Mononuclear cell (primary cell): ENCODE results near the gene PLTP. TPM values are rescaled to one million over a fixed set of nuclear protein-coding genes. Genes with fewer than 3 reads are reported as not detected.

Experiments used
- H3K27me3 ChIP-seq: 2 replicates; pipeline ENCODE4 v1.6.0; 2011; ENCODE audit warnings: low read length, control low read depth; ENCODE audit not compliant: insufficient read depth
- H3K4me1 ChIP-seq: 2 replicates; pipeline ENCODE4 v1.5.1; 2011; ENCODE audit warnings: mild to moderate bottlenecking, low read length, control low read depth; ENCODE audit not compliant: insufficient read depth
- H3K4me3 ChIP-seq: 2 replicates; pipeline ENCODE4 v1.5.1; 2011; ENCODE audit warnings: mild to moderate bottlenecking, low read length, moderate library complexity
- H3K9me3 ChIP-seq: 2 replicates; pipeline ENCODE4 v1.5.1; 2011; ENCODE audit warnings: low read depth, mild to moderate bottlenecking, control low read depth, low read length
- total RNA-seq: library from RNA; depleted of rRNA; stranded (reverse); fragments of >200 nt; gene quantifications from one replicate; pipeline ENCODE4 v1.2.3, GENCODE V29; 2012

PLTP gene
- total RNA-seq, 1 donor, result 1.4 TPM

- Histone ChIP-seq H3K4me3 (no peak overlapping the region), H3K9me3 (no peaks in the 10 kb centered on the region), H3K27me3 (no peaks in the 10 kb centered on the region), H3K4me1 (peaks cover 13% of the 10 kb centered on the region)
These were observed 14.3 kb downstream of the PLTP start for GRCh38 chr20:45897692-45898091.

DNA sequence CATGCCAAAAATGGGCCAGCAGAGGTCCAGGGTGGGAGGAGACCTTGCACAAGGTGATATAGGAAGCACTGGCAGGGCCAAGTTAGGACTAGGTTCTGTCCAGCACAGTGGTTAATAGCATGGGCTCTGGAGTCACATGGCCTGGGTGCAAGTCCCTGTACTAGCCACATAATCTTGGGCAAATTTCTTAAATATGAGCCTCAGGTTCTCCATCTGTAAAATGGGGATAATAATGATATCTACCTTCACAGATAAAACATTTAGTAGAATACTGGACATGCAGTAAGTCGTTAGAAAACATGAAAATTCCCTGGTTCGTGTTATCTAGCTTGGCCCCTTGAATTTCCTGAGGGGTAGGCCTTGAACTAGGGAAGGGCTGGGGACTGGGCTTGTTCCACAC, 14.7 kb downstream of the PLTP start:
- Histone ChIP-seq H3K4me3 (no peak overlapping the region), H3K27me3 (no peaks in the 10 kb centered on the region), H3K9me3 (no peaks in the 10 kb centered on the region), H3K4me1 (peaks cover 17% of the 10 kb centered on the region)

DNA sequence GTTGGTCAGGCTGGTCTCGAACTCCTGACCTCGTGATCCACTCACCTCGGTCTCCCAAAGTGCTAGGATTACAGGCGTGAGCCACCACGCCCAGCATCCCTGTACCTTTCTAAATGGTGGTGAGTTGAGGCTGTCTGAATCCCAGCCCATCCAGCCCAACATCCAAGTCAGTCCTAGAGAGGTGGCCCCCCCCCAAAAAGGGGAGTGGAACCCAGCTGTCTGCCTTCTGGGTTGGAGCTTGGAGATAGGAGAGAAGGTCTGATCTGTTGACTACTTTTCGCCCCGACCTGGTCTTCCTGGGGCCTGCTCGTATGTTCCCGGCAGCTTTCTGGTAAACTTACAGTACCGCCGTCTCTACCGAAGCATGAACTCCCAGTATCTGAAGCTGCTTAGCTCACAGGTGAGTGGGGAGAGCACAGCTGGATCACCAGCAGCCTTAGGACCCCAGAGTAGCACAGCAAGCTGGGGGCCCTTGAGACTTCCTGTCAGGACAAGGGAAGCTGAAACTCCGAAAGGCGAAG, 15.3 kb downstream of the PLTP start:
- H3K4me3 ChIP-seq, result no peak overlapping the region
- H3K4me1 ChIP-seq, result peaks cover 23% of the 10 kb centered on the region
- no peaks in the 10 kb centered on the region for H3K9me3 ChIP-seq
- H3K27me3 ChIP-seq, result no peaks in the 10 kb centered on the region

- peaks cover 37% of the 10 kb centered on the region for H3K4me1 ChIP-seq
- H3K4me3 ChIP-seq, result no peak overlapping the region
- no peaks in the 10 kb centered on the region for H3K9me3 ChIP-seq
- H3K27me3 ChIP-seq, result no peaks in the 10 kb centered on the region
These were observed 17.2 kb downstream of the PLTP start for GRCh38 chr20:45894797-45895196.

DNA sequence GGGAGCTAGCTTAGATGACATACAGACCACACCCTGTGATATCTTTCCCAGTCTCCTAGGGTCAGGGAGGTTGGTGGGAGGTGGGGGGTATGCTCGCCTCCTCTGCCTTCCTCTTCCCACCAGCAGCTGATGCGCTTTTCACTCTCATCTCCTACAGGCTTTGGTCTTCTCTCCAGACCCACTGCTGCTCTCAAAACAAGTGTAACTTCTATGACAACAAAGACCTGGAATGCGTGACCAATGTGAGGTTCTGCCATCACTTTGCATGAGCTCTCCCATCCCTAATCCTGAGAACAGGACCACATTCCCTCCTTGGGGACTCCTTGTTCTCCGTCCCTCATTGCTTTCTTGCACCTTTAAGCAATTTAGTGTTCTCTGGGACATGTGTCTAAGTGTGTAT, 18.1 kb downstream of the PLTP start:
- H3K4me1 ChIP-seq, result peaks cover 37% of the 10 kb centered on the region
- no peak overlapping the region for H3K4me3 ChIP-seq
- no peaks in the 10 kb centered on the region for H3K9me3 ChIP-seq
- H3K27me3 ChIP-seq, result no peaks in the 10 kb centered on the region

DNA sequence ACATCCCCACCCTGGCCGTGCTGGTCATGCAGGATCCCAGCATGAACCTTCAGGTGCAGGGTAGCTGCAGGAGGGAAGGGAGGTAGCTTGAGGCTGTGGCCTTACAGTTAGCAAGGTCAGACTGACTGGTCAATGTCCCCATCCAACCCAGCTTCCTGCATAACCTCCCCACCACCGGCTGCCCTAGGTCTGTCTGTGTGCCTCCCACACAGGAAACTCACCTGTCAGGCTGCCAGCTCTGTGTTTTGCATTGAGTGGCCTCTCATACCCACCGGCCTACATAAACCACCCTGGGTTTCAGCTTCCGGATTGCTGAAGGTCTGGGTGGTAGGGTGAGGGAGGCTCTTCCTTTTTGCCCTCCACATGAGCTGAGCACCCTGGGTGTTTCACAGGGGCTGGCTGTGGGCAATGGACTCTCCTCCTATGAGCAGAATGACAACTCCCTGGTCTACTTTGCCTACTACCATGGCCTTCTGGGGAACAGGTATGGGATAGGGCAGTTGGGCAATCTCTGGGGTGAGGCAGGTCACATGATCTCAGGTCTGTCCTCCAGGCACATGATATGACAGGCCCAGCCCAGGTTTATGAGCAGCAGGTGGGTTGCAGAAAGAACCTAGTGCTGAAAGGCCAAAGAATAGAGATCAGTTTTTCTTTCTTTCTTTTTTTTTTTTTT, 19.0 kb downstream of the PLTP start:
- Histone ChIP-seq H3K9me3 (no peaks in the 10 kb centered on the region), H3K4me3 (no peak overlapping the region), H3K4me1 (peaks cover 37% of the 10 kb centered on the region), H3K27me3 (no peaks in the 10 kb centered on the region)

GRCh38 chr20:45892049-45892825, 19.7 kb downstream of the PLTP start:
- Histone ChIP-seq H3K4me1 (peaks cover 37% of the 10 kb centered on the region), H3K27me3 (no peaks in the 10 kb centered on the region), H3K4me3 (peak overlapping the region; percentile 71), H3K9me3 (no peaks in the 10 kb centered on the region)

GRCh38 chr20:45890985-45891983, 20.7 kb downstream of the PLTP start, which contains the start of the genes CTSA and NEURL2:
Gene CTSA, plus strand, starts transcription at chr20:45891335. Its CDS starts 234 bp downstream, at chr20:45891569.
Gene NEURL2, minus strand, starts transcription at chr20:45891208. Its CDS starts 217 bp downstream, at chr20:45890991.
- Histone ChIP-seq H3K9me3 (no peaks in the 10 kb centered on the region), H3K27me3 (no peaks in the 10 kb centered on the region), H3K4me3 (peak within 1 kb of the TSS; percentile 71), H3K4me1 (peaks cover 37% of the 10 kb centered on the region)

DNA sequence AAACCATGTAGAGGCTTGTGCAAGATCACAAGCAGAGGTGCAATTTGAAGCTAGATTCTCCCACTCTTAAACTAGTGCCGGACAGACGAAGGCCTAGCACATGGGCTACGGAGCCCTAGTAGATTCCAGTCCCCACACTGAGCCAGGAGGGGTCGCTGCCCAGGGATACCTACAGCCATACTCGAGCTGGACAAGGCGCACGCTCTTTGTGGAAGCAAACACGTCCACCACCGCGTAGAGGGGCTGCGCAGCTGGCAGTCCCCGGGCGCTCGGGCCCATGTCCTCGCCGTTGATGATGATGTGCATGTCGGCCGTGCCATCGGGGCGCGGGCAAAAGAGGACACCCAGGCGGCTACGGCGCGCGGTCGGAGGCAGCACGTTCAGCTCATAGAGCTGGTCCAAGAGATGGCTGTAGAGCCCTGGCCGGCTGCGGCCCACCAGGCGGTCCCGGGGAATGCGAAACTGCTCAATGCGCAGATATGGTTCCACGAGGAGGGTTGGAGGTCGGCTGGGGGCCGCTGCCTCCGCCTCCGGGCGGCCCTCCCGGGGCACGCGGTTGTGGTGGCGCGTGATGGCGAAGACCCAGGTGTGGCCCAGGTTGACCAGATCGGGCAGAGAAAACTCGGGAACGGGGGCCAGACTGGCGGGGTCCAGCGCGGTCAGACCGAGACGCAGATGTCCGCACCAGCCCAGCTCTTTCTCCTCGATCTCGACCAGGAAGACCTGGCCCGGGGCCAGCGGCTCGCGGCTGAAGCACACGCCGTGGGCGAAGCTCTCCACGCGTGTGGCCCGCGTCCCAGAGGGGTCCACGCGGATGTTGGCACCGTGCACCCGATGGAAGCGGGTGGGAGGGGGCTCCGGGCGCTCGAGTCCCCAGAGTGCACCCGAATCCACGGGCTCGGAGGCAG, 21.6 kb downstream of the PLTP start:
- Histone ChIP-seq H3K9me3 (no peaks in the 10 kb centered on the region), H3K4me1 (peaks cover 38% of the 10 kb centered on the region), H3K27me3 (no peaks in the 10 kb centered on the region), H3K4me3 (peak overlapping the region; percentile 71)

- H3K4me1 ChIP-seq, result peaks cover 52% of the 10 kb centered on the region
- no peaks in the 10 kb centered on the region for H3K9me3 ChIP-seq
- H3K27me3 ChIP-seq, result no peaks in the 10 kb centered on the region
- no peak overlapping the region for H3K4me3 ChIP-seq
These were observed 23.3 kb downstream of the PLTP start for GRCh38 chr20:45888681-45889080.

GRCh38 chr20:45887346-45887715, 24.6 kb downstream of the PLTP start, which contains the start of gene SPATA25:
Gene SPATA25, minus strand, starts transcription at chr20:45887622. Its CDS starts 32 bp downstream, at chr20:45887590.
- no peaks in the 10 kb centered on the region for H3K9me3 ChIP-seq
- peaks cover 41% of the 10 kb centered on the region for H3K4me1 ChIP-seq
- H3K4me3 ChIP-seq, result no peak within 1 kb of the TSS
- H3K27me3 ChIP-seq, result no peaks in the 10 kb centered on the region

DNA sequence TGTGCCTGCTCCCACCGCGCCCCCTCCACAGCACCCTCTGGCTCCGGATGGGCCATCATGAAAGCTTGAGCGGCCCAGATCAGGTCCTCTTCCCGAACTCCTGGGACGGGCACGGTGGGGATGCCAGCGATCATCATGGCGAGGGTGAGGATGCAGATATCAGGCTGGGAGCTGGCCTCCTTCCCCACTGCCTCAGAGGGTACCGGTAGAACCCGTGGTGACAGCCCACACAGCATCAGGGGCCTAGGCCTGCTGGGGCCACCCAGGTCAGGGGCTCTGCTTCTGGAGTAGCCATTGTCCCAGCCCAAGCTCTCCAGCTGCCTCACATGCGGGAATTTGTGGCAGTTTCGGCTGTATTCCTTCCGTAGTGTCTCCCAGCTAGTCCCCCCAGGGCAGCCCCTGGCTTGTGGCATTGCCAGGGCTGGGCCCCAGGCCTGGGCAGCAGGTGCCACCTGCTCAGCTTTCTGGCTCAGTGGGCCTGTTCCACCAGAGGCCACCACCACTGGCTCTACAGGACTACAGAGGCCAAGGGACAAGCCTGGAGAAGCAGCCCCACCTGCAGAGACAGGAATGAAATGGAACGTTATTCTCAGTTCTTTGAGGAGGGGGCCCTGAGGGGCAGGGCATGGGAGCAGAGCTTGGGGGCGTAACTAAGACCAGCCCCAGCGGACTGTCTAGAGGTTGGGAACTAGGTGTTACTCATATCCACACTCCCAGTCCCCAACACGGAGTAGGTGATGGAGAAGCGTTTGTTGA, 25.2 kb downstream of the PLTP start:
- H3K27me3 ChIP-seq, result no peaks in the 10 kb centered on the region
- H3K4me1 ChIP-seq, result peaks cover 40% of the 10 kb centered on the region
- H3K9me3 ChIP-seq, result no peaks in the 10 kb centered on the region
- H3K4me3 ChIP-seq, result no peak overlapping the region

- Histone ChIP-seq H3K4me1 (peaks cover 38% of the 10 kb centered on the region), H3K9me3 (no peaks in the 10 kb centered on the region), H3K27me3 (no peaks in the 10 kb centered on the region), H3K4me3 (no peak overlapping the region)
These were observed 28.9 kb downstream of the PLTP start for GRCh38 chr20:45883100-45883469.
